K562 (cell line): ENCODE measurements around the gene LRRC61. TPM values are rescaled to one million over a fixed set of nuclear protein-coding genes. Genes with fewer than 3 reads are reported as not detected.
A peak's percentile ranks its signal among the peaks of the same experiment; 100 is the strongest.

Experiments used
- ARID1B ChIP-seq: fragments of 450-650 bp; IDR thresholded peaks from 2 replicates; pipeline ENCODE4 v1.6.1; 2016; ENCODE audit warnings: antibody characterized with exemption, mild to moderate bottlenecking, inconsistent platforms
- BRD4 ChIP-seq: fragments of 200-600 bp; sonication (generic); IDR thresholded peaks from 2 replicates; pipeline ENCODE4 v1.6.1; 2017; ENCODE audit warnings: inconsistent platforms
- BRF1 ChIP-seq: IDR thresholded peaks from 3 replicates; pipeline ENCODE4 v1.6.1; 2011; ENCODE audit warnings: borderline replicate concordance, mild to moderate bottlenecking; ENCODE audit not compliant: insufficient read length; ENCODE audit errors: extremely low read depth
- GABPB1 ChIP-seq: sonication (generic); formaldehyde crosslinking; IDR thresholded peaks from 2 replicates; pipeline ENCODE4 v1.8.0; 2022; ENCODE audit warnings: mild to moderate bottlenecking, missing genetic modification reagents
- GTF3C2 ChIP-seq: IDR thresholded peaks from 3 replicates; pipeline ENCODE4 v1.6.1; 2011; ENCODE audit warnings: borderline replicate concordance, mild to moderate bottlenecking, moderate library complexity; ENCODE audit not compliant: insufficient read length; ENCODE audit errors: extremely low read depth
- KDM1A ChIP-seq, 2 experiments: fragments of 450-650 bp; IDR thresholded peaks; 2 replicates each; pipeline ENCODE4 v1.6.1; 2016; ENCODE audit warnings: mild to moderate bottlenecking in 2 of 2
- MECOM ChIP-seq: fragments of 250-450 bp; sonication (Bioruptor Pico); IDR thresholded peaks from 2 replicates; pipeline ENCODE4 v1.8.0; 2022; ENCODE audit warnings: inconsistent platforms
- NCOR1 ChIP-seq: fragments of 450-650 bp; IDR thresholded peaks from 2 replicates; pipeline ENCODE4 v1.6.1; 2016; ENCODE audit warnings: mild to moderate bottlenecking, moderate library complexity
- NONO ChIP-seq, 2 experiments: fragments of 200-400 bp in 1 of 2; fragments of 450-650 bp in 1 of 2; formaldehyde crosslinking in 1 of 2; IDR thresholded peaks; 2 replicates each; pipeline ENCODE4 v1.6.1; 2017; ENCODE audit warnings: low read depth in 2 of 2, mild to moderate bottlenecking in 2 of 2, moderate library complexity in 2 of 2, low read length in 1 of 2
- POLR2H ChIP-seq: IDR thresholded peaks from 2 replicates; pipeline ENCODE4 v1.6.1; 2016; ENCODE audit warnings: missing genetic modification characterization, low read depth, mild to moderate bottlenecking, control low read depth, missing compliant biosample characterization, moderate library complexity
- PRDM10 ChIP-seq: fragments of 450-650 bp; IDR thresholded peaks from 2 replicates; pipeline ENCODE4 v1.6.1; 2018; ENCODE audit not compliant: partially characterized antibody
- SAP30 ChIP-seq: fragments of 200-600 bp; sonication (generic); IDR thresholded peaks from 2 replicates; pipeline ENCODE4 v1.6.1; 2012; ENCODE audit warnings: borderline replicate concordance, low read depth, mild to moderate bottlenecking, moderate library complexity, low read length, control low read depth, inconsistent platforms; ENCODE audit not compliant: insufficient read depth, poor library complexity, severe bottlenecking
- SUPT5H ChIP-seq: fragments of 450-650 bp; IDR thresholded peaks from 2 replicates; pipeline ENCODE4 v1.6.1; 2016
- ZBTB2 ChIP-seq: fragments of 450-650 bp; IDR thresholded peaks from 2 replicates; pipeline ENCODE4 v1.6.1; 2016; ENCODE audit warnings: antibody characterized with exemption
- ZBTB9 ChIP-seq: fragments of 450-650 bp; formaldehyde crosslinking; IDR thresholded peaks from 2 replicates; pipeline ENCODE4 v1.4.0; 2020; ENCODE audit warnings: mild to moderate bottlenecking, moderate library complexity
- ZNF695 ChIP-seq: fragments of 450-650 bp; formaldehyde crosslinking; IDR thresholded peaks from 2 replicates; pipeline ENCODE4 v1.4.0; 2020; ENCODE audit warnings: mild to moderate bottlenecking, moderate library complexity
- ZNF696 ChIP-seq: fragments of 250-450 bp; sonication (Bioruptor Pico); conservative IDR thresholded peaks from 2 replicates; pipeline ENCODE4 v1.4.0; 2020; ENCODE audit warnings: mild to moderate bottlenecking, moderate library complexity
- ZNF740 ChIP-seq, 3 experiments: fragments of 200-800 bp in 1 of 3; sonication (Bioruptor generic) in 1 of 3; sonication (generic) in 1 of 3; formaldehyde crosslinking in 1 of 3; IDR thresholded peaks; 2 replicates each; pipeline versions ENCODE4 v1.6.1 to v1.8.0; 2016 to 2022; ENCODE audit warnings: mild to moderate bottlenecking in 2 of 3, missing compliant biosample characterization in 2 of 3, missing genetic modification characterization in 2 of 3, missing genetic modification reagents in 1 of 3
- polyA plus RNA-seq, 8 experiments: library from polyadenylated mRNA; depleted of rRNA in 4 of 8; stranded (reverse) in 5 of 8; unstranded in 3 of 8; fragments of >200 nt; fragmentation: Nextera tagmentation in 2 of 8; fragmentation: Illumina TruSeq in 1 of 8; extraction: Ambion mirVana in 2 of 8; extraction: Trizol in 1 of 8; gene quantifications; 2 replicates each; pipeline versions ENCODE4 v1.2.1 to v1.2.3, GENCODE V29; 2011 to 2014; ENCODE audit warnings: inconsistent platforms in 1 of 8, missing spikeins in 1 of 8
- total RNA-seq, 7 experiments: library from RNA; depleted of rRNA in 6 of 7; stranded (reverse); fragments of >200 nt in 6 of 7; fragmentation: Illumina TruSeq in 2 of 7; extraction: Trizol in 2 of 7; gene quantifications; 2 replicates each; pipeline versions ENCODE4 v1.2.1 to v1.2.3, GENCODE V29; 2011 to 2021; ENCODE audit warnings: low replicate concordance in 1 of 7

Gene LRRC61
- total and polyA plus RNA-seq, 9 of the 15 experiments (the other 6 are each of a cell fraction or from before 2014, with no cell fraction given), result 1.3 to 55.2 (median 35.2) TPM

- no peak for TF ChIP-seq PRDM10
- no peak for TF ChIP-seq BRD4
- TF ChIP-seq ZBTB2, result no peak
- no peak for TF ChIP-seq GABPB1
- no peak for TF ChIP-seq NCOR1
- TF ChIP-seq NONO (IDR thresholded peaks at IDR 0.05; ENCODE audit: low read depth in 2 of 2, low read length in 1 of 2), result no peak
- no peak for TF ChIP-seq ZNF695 (CRISPR knock-in tag)
- TF ChIP-seq BRF1, result no peak
- no peak for TF ChIP-seq ZNF740 (CRISPR knock-in tag; IDR thresholded peaks at IDR 0.05)
- TF ChIP-seq ZNF740 (tag; IDR thresholded peaks at IDR 0.05), result no peak
- TF ChIP-seq SAP30, result no peak
- no peak for TF ChIP-seq SUPT5H
- TF ChIP-seq MECOM (CRISPR knock-in tag), result no peak
- TF ChIP-seq POLR2H (tag), result peak; percentile 63
- no peak for TF ChIP-seq ZBTB9 (CRISPR knock-in tag)
- no peak for TF ChIP-seq ARID1B
- TF ChIP-seq GTF3C2, result no peak
- 0 out of 2 replicates have a peak, but pooled peaks have one; percentile 34 for TF ChIP-seq ZNF696 (CRISPR knock-in tag)
- TF ChIP-seq KDM1A (IDR thresholded peaks at IDR 0.05), result no peak
These were observed 44.5 kb downstream of the LRRC61 start (continued) for GRCh38 chr7:150367677-150368095.
